Colonic mucosa (tissue), 4 donors: Measurements from ENCODE around the gene ZNF414. TPM values are rescaled to one million over a fixed set of nuclear protein-coding genes. Genes with fewer than 3 reads are reported as not detected.

Experiments
- DNase-seq: peaks from one replicate; pipeline ENCODE4 v3.0.0-alpha.2; 2020
- H3K27ac ChIP-seq: fragments of 200-600 bp; one replicate; pipeline ENCODE4 v1.8.0; 2021
- H3K27me3 ChIP-seq: fragments of 200-600 bp; one replicate; pipeline ENCODE4 v1.8.0; 2021
- H3K36me3 ChIP-seq: fragments of 200-600 bp; one replicate; pipeline ENCODE4 v1.8.0; 2021
- H3K4me1 ChIP-seq: fragments of 200-600 bp; one replicate; pipeline ENCODE4 v1.8.0; 2021; ENCODE audit warnings: mild to moderate bottlenecking
- H3K4me3 ChIP-seq: fragments of 200-600 bp; one replicate; pipeline ENCODE4 v1.8.0; 2021
- H3K9ac ChIP-seq, 2 donors: one replicate each; pipeline ENCODE4 v1.7.0; 2013; ENCODE audit warnings: control low read depth in 2 of 2, low read depth in 2 of 2, low read length in 2 of 2
- H3K9me3 ChIP-seq: fragments of 200-600 bp; one replicate; pipeline ENCODE4 v1.8.0; 2021
- intact Hi-C: fragments of 100-400 bp; cut with DNase I; formaldehyde crosslinking; loops from one replicate; pipeline ENCODE4 v1.14.1; 2022
- total RNA-seq, 2 donors: library from RNA; stranded (reverse); fragmentation: NEBNext Ultra II Directional in 1 of 2; extraction: Animal tissue kit (Norgen Biotek cat#: 25700) in 1 of 2; gene quantifications; one replicate each; pipeline ENCODE4 v1.2.1, GENCODE V29; 2021
- TF ChIP-seq, protein P1 (sequence below): fragments of 200-600 bp; IDR thresholded peaks from one replicate; pipeline ENCODE4 v1.8.0; 2022; ENCODE audit warnings: antibody characterized with exemption, mild to moderate bottlenecking
- donor health status: healthy.
- donor health status: DM: no; HTN: no; CAD: no.
- donor health status: DM: no; HTN: no; CAD: no.

ZNF414 gene
- total RNA-seq, 2 donors from 2014 or later = 19.5 to 31.9 TPM

DNA sequence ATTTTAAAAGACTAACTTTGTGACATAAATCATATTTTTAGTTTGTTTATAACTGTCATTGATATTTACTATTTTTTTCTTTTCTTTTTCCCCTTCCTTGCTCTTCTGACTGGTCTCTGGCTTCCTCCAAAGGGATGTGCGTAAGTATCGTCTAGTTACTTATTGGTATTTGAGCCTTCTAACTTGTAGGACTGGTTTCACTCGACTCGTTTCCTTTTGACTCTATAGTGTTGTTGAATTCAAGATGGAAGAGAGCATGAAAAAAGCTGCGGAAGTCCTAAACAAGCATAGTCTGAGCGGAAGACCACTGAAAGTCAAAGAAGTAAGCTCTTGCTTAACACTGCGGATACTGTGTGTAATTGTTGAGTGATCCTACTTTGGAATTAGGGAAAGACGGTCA is 50.6 kb downstream of the ZNF414 start:
- Histone ChIP-seq H3K27ac (no peak overlapping the region), H3K4me1 (peaks cover under 1% of the 10 kb centered on the region), H3K9ac (no peak overlapping the region), H3K36me3 (peaks cover 21% of the 10 kb centered on the region), H3K4me3 (no peak overlapping the region), H3K9me3 (no peaks in the 10 kb centered on the region), H3K27me3 (no peaks in the 10 kb centered on the region)
- TF ChIP-seq, protein P1, sequence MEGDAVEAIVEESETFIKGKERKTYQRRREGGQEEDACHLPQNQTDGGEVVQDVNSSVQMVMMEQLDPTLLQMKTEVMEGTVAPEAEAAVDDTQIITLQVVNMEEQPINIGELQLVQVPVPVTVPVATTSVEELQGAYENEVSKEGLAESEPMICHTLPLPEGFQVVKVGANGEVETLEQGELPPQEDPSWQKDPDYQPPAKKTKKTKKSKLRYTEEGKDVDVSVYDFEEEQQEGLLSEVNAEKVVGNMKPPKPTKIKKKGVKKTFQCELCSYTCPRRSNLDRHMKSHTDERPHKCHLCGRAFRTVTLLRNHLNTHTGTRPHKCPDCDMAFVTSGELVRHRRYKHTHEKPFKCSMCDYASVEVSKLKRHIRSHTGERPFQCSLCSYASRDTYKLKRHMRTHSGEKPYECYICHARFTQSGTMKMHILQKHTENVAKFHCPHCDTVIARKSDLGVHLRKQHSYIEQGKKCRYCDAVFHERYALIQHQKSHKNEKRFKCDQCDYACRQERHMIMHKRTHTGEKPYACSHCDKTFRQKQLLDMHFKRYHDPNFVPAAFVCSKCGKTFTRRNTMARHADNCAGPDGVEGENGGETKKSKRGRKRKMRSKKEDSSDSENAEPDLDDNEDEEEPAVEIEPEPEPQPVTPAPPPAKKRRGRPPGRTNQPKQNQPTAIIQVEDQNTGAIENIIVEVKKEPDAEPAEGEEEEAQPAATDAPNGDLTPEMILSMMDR = no peak
- no peak for DNase-seq
- intact Hi-C loops = no loop called here

DNA sequence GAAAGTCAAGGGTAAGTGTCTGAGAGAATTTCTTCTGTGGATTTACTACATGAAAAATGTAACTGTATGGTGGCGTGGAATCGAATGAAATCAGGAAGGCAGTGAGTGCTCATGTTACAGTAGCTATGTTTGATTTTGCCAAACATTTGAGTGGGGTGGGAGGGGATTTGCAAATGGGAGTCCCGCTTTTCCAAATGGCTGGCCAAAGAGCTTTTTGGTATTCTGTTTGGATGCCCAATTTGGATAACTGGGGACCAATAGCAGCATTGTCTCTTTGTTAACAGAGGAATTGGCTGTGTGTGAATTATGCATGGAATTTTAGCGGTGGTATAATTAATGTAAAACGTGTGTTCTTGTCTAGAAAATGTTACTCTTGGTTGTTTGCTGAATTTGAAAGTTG is 51.4 kb downstream of the ZNF414 start:
- Histone ChIP-seq H3K4me1 (peaks cover 7% of the 10 kb centered on the region), H3K36me3 (peaks cover 21% of the 10 kb centered on the region), H3K9me3 (no peaks in the 10 kb centered on the region), H3K27ac (no peak overlapping the region), H3K9ac (no peak overlapping the region), H3K4me3 (no peak overlapping the region), H3K27me3 (no peaks in the 10 kb centered on the region)
- intact Hi-C loops = no loop called here
- TF ChIP-seq, protein P1 = no peak
- DNase-seq = no peak

DNA sequence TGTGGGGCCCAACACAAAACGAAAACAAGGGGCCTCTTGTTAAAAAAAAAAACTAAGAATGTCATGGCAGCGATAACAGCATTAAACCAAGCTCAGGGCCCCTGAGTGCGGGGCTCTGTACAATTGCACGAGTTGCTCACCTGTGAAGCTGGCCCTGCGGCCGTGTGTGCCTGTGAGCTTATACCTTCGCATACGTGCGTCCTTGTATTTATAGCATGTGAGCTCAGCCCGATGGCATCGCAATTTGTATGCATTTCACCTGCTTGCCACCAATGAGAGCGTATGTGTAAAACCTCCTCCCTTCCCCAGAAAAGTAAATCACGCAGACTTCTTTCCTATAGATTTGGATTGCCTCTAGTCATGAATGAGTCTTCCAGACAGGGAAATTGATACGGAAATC is 52.1 kb downstream of the ZNF414 start:
- H3K4me1 ChIP-seq = peaks cover 7% of the 10 kb centered on the region
- peaks cover 21% of the 10 kb centered on the region for H3K36me3 ChIP-seq
- no peak overlapping the region for H3K9ac ChIP-seq
- no peaks in the 10 kb centered on the region for H3K27me3 ChIP-seq
- intact Hi-C loops = no loop called here
- no peak for DNase-seq
- no peaks in the 10 kb centered on the region for H3K9me3 ChIP-seq
- no peak overlapping the region for H3K27ac ChIP-seq
- TF ChIP-seq, protein P1 = no peak
- H3K4me3 ChIP-seq = no peak overlapping the region

DNA sequence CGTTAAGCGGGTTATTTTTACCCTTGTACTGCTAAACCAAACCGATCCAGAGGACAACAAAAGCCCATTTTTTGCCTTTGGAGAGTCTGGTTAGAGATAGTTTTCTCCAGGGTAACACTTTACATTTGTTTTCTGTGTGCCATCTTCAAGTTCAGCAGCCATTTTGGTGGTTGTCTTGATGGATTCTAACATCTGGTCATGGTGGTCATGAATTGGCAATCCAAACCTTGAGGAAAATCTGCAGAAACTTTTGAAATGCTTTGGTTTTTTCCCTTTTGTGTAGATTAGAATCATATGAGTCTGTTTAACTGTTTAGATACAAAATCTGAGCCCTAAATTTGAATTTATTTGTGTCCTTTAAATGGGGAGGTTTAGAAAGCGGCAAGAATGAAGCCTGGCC is 52.6 kb downstream of the ZNF414 start:
- TF ChIP-seq, protein P1 = no peak
- Histone ChIP-seq H3K4me3 (no peak overlapping the region), H3K4me1 (peaks cover 7% of the 10 kb centered on the region), H3K9ac (no peak overlapping the region), H3K36me3 (peaks cover 23% of the 10 kb centered on the region), H3K27me3 (no peaks in the 10 kb centered on the region), H3K27ac (no peak overlapping the region), H3K9me3 (no peaks in the 10 kb centered on the region)
- intact Hi-C loops = no loop called here
- no peak for DNase-seq

DNA sequence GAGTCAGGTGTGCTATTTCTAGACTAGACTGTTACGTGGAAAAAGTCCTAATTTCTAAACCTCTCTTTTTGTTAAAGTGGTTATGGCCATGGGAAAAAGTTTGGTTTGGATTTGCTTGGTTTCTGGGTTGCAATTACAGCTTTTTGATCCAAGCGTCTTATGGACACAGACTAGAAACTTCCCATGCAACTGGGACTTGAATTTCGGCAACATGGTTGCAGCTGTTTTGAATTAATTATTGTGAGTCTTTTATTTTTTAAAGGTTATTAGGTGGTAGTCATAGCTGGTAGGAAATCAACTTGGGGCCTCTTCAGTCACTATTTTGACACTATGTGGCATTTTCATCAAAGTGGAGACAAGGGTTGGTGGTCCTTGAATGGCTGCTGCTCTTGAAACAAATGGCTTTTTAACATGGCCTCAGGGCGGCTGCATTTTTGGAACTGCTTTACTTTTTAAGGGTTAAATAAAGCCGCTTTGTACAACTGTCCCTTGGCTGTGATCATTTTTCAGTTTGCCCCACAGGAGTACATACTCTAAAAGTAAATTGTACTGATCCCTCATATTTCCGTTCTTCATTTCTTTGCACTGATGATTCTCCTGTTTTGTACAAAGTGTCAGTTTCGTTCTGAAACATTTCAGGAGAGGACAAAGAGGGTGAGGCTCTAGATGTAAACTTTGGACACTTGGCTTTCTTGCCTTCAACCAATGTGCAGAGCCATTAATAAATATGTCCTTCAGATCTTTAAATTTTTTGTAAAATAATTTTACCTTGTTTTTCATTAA is 53.3 kb downstream of the ZNF414 start:
- no peak overlapping the region for H3K9ac ChIP-seq
- intact Hi-C loops = no loop called here
- no peaks in the 10 kb centered on the region for H3K27me3 ChIP-seq
- H3K27ac ChIP-seq = no peak overlapping the region
- H3K4me1 ChIP-seq = peaks cover 7% of the 10 kb centered on the region
- H3K4me3 ChIP-seq = no peak overlapping the region
- peaks cover 18% of the 10 kb centered on the region for H3K36me3 ChIP-seq
- no peak for DNase-seq
- no peaks in the 10 kb centered on the region for H3K9me3 ChIP-seq
- TF ChIP-seq, protein P1 = no peak

Other genes with a start within 250 kb of the ZNF414 start
- 100 to 1,000 TPM in 1 of 2 donors, 10 to 100 TPM in 1; 34.1 to 154 TPM for gene CD320, start 205.8 kb downstream of the ZNF414 start, total RNA-seq
- gene NDUFA7, start 192.8 kb downstream of the ZNF414 start, total RNA-seq = 10 to 100 TPM; 57.4 to 58.3 TPM
- 1,000 to 10,000 TPM; 1,587 to 1,854 TPM for gene RPS28, start 192.7 kb downstream of the ZNF414 start, total RNA-seq
- gene KANK3, start 170.9 kb downstream of the ZNF414 start, total RNA-seq = 1 to 10 TPM; 1.7 to 2.7 TPM
- 1 to 10 TPM; 7.7 to 8.1 TPM for gene ANGPTL4, start 150.0 kb downstream of the ZNF414 start, total RNA-seq
- 100 to 1,000 TPM; 117 to 127 TPM for gene RAB11B, start 123.8 kb downstream of the ZNF414 start, total RNA-seq
- gene MARCHF2, start 100.9 kb downstream of the ZNF414 start, total RNA-seq = 10 to 100 TPM; 18.8 to 33.1 TPM
- 100 to 1,000 TPM; 122 to 339 TPM for gene HNRNPM, start 69.2 kb downstream of the ZNF414 start, total RNA-seq
- under 1 TPM; 0.49 to 0.96 TPM for gene PRAM1, start 11.5 kb downstream of the ZNF414 start, total RNA-seq
- 1 to 10 TPM; 4.7 to 9.1 TPM for gene MYO1F, start 63.3 kb upstream of the ZNF414 start, total RNA-seq
- gene ADAMTS10, start 96.5 kb upstream of the ZNF414 start, total RNA-seq = 1 to 10 TPM; 3.9 TPM
- not detected for gene NFILZ, start 116.5 kb upstream of the ZNF414 start, total RNA-seq
- gene ACTL9, start 184.6 kb upstream of the ZNF414 start, total RNA-seq = not detected
- not detected for gene OR2Z1, start 207.5 kb upstream of the ZNF414 start, total RNA-seq